Heart left ventricle (tissue), 16 donors: ENCODE data around the gene RHO. TPM values are rescaled to one million over a fixed set of nuclear protein-coding genes. Genes with fewer than 3 reads are reported as not detected.
A peak's percentile ranks its signal among the peaks of the same experiment; 100 is the strongest.

Experiments used
- ATAC-seq, 4 donors: fragments of 200-7000 bp; cut with Tn5 transposase; one replicate each; pipeline ENCODE4 v1.9.1; 2020 to 2022; ENCODE audit warnings: moderate library complexity in 4 of 4, mild to moderate bottlenecking in 3 of 4, moderate number of reproducible peaks in 1 of 4
- DNase-seq, 5 donors: peaks; one replicate each; pipeline ENCODE4 v3.0.0-alpha.2; 2020
- H3K27ac ChIP-seq, 12 donors: fragments of 200-600 bp; sonication (generic) in 4 of 12; one replicate each; pipeline versions ENCODE4 v1.5.0 to v1.8.0; 2016 to 2022; ENCODE audit warnings: mild to moderate bottlenecking in 2 of 12
- H3K27me3 ChIP-seq, 9 donors: fragments of 200-600 bp; sonication (generic) in 2 of 9; one replicate each; pipeline versions ENCODE4 v1.5.1 to v1.8.0; 2016 to 2022; ENCODE audit warnings: mild to moderate bottlenecking in 3 of 9
- H3K36me3 ChIP-seq, 9 donors: fragments of 200-600 bp; sonication (generic) in 2 of 9; one replicate each; pipeline versions ENCODE4 v1.5.0 to v1.8.0; 2018 to 2022; ENCODE audit warnings: mild to moderate bottlenecking in 2 of 9
- H3K4me1 ChIP-seq, 12 donors: fragments of 200-600 bp; sonication (generic) in 4 of 12; one replicate each; pipeline versions ENCODE4 v1.5.0 to v1.8.0; 2016 to 2022; ENCODE audit warnings: mild to moderate bottlenecking in 3 of 12
- H3K4me3 ChIP-seq, 12 donors: fragments of 200-600 bp; sonication (generic) in 4 of 12; one replicate each; pipeline versions ENCODE4 v1.5.0 to v1.8.0; 2017 to 2022; ENCODE audit warnings: mild to moderate bottlenecking in 9 of 12, moderate library complexity in 4 of 12
- H3K9me3 ChIP-seq, 12 donors: fragments of 200-600 bp; sonication (generic) in 4 of 12; one replicate each; pipeline versions ENCODE4 v1.5.0 to v1.8.0; 2016 to 2022; ENCODE audit warnings: mild to moderate bottlenecking in 1 of 12
- POLR2A ChIP-seq, 2 donors: fragments of 450-650 bp; IDR thresholded peaks; one replicate each; pipeline ENCODE4 v1.6.1; 2017; ENCODE audit warnings: antibody characterized with exemption in 2 of 2, mild to moderate bottlenecking in 2 of 2, moderate library complexity in 2 of 2
- WGBS, 4 donors: extraction: QIAGEN DNeasy Blood & Tissue Kit in 2 of 4; methylation state at CpG; one replicate each; pipeline versions ENCODE4 v1.1.5 to v1.1.7; 2013 to 2018; 5-methylcytosine and 5-hydroxymethylcytosine counted together
- intact Hi-C, 10 donors: fragments of 100-400 bp; cut with DNase I; formaldehyde crosslinking; loops; one replicate each; pipeline versions ENCODE4 v1.11.1 to v1.14.2; 2022
- polyA plus RNA-seq, 2 donors: library from polyadenylated mRNA; stranded (reverse); fragments of 200-250 nt; gene quantifications; one replicate each; pipeline ENCODE4 v1.2.3, GENCODE V29; 2013
- total RNA-seq, 9 donors: library from RNA; depleted of rRNA in 2 of 9; stranded (reverse); fragments of >200 nt in 2 of 9; fragmentation: NEBNext Ultra II Directional in 3 of 9; extraction: Animal tissue kit (Norgen Biotek cat#: 25700) in 3 of 9; gene quantifications; one replicate each; pipeline versions ENCODE4 v1.1.0 to v1.2.4, GENCODE V29; 2016 to 2023
- TF ChIP-seq, protein P1 (sequence below), 12 donors: fragments of 200-600 bp; sonication (generic) in 4 of 12; IDR thresholded peaks; one replicate each; pipeline versions ENCODE4 v1.5.0 to v1.8.0; 2018 to 2022; ENCODE audit warnings: antibody characterized with exemption in 12 of 12, mild to moderate bottlenecking in 5 of 12
- donor health status: ischemic (EF 13 %, LVEDD 7.1; RV severe dilation, severe dysfunction).
- donor health status: healthy with polysubstance abuse.
- donor health status: DM: no; HTN: yes; CAD: no.
- donor health status: DM: no; HTN: no; CAD: no.
- donor health status: ischemic (EF 25% LVEDD 6.9; RV normal size, moderate dysfunction).
- donor health status: ischemic (EF 25% LVEDD 5.7; RV mildly dilated, moderate dysfunction).
- donor health status: healthy.
- donor health status: DM: yes; HTN: yes; CAD: no.
- donor health status: ischemic (EF 35%, LVEDD 5.7; RV mildly dilated, moderate dysfunction).
- donor health status: nonischemic (EF 11% LVEDD 7.7; RV severe dilation, severe dysfunction).
- donor health status: DM: yes; HTN: yes; CAD: no.
- donor health status: PGD.
- donor health status: ischemic (EF 29% LVEDD 5.4; RV normal size, mild dysfunction).
- donor health status: nonischemic (EF 23%, LVEDD 6.1; RV moderate dilation, normal function).

The RHO gene
- total and polyA plus RNA-seq, 11 donors: 0.08 TPM; not detected in 10

DNA sequence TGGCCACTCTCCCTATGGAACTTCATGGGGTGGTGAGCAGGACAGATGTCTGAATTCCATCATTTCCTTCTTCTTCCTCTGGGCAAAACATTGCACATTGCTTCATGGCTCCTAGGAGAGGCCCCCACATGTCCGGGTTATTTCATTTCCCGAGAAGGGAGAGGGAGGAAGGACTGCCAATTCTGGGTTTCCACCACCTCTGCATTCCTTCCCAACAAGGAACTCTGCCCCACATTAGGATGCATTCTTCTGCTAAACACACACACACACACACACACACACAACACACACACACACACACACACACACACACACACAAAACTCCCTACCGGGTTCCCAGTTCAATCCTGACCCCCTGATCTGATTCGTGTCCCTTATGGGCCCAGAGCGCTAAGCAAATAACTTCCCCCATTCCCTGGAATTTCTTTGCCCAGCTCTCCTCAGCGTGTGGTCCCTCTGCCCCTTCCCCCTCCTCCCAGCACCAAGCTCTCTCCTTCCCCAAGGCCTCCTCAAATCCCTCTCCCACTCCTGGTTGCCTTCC lies 1.9 kb downstream of the RHO start:
- intact Hi-C loops: no loop called here
- H3K4me3 ChIP-seq: no peak overlapping the region
- no peaks in the 10 kb centered on the region for H3K9me3 ChIP-seq
- no peaks in the 10 kb centered on the region for H3K36me3 ChIP-seq
- DNase-seq (no peak), ATAC-seq (peak in 1 of 4 donors; percentile 10)
- 48 to 60% (median 56%) methylated on average over 6 of the region's 6 CpGs for WGBS, 4 donors
- TF ChIP-seq, protein P1, sequence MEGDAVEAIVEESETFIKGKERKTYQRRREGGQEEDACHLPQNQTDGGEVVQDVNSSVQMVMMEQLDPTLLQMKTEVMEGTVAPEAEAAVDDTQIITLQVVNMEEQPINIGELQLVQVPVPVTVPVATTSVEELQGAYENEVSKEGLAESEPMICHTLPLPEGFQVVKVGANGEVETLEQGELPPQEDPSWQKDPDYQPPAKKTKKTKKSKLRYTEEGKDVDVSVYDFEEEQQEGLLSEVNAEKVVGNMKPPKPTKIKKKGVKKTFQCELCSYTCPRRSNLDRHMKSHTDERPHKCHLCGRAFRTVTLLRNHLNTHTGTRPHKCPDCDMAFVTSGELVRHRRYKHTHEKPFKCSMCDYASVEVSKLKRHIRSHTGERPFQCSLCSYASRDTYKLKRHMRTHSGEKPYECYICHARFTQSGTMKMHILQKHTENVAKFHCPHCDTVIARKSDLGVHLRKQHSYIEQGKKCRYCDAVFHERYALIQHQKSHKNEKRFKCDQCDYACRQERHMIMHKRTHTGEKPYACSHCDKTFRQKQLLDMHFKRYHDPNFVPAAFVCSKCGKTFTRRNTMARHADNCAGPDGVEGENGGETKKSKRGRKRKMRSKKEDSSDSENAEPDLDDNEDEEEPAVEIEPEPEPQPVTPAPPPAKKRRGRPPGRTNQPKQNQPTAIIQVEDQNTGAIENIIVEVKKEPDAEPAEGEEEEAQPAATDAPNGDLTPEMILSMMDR (IDR thresholded peaks at IDR 0.05): no peak
- TF ChIP-seq POLR2A (IDR thresholded peaks at IDR 0.05): no peak
- no peaks in the 10 kb centered on the region for H3K27me3 ChIP-seq
- no peak overlapping the region for H3K27ac ChIP-seq
- peaks cover 0 to 22% (median 7%) of the 10 kb centered on the region in 12 donors for H3K4me1 ChIP-seq

DNA sequence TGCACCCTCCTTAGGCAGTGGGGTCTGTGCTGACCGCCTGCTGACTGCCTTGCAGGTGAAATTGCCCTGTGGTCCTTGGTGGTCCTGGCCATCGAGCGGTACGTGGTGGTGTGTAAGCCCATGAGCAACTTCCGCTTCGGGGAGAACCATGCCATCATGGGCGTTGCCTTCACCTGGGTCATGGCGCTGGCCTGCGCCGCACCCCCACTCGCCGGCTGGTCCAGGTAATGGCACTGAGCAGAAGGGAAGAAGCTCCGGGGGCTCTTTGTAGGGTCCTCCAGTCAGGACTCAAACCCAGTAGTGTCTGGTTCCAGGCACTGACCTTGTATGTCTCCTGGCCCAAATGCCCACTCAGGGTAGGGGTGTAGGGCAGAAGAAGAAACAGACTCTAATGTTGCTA lies 2.4 kb downstream of the RHO start:
- no peak for ATAC-seq
- no peaks in the 10 kb centered on the region for H3K27me3 ChIP-seq
- intact Hi-C loops: no loop called here
- DNase-seq: no peak
- TF ChIP-seq POLR2A (IDR thresholded peaks at IDR 0.05): no peak
- TF ChIP-seq, protein P1 (IDR thresholded peaks at IDR 0.05): no peak
- H3K9me3 ChIP-seq: no peaks in the 10 kb centered on the region
- H3K27ac ChIP-seq: no peak overlapping the region
- peaks cover 0 to 17% (median 7%) of the 10 kb centered on the region in 12 donors for H3K4me1 ChIP-seq
- 97 to 98% (median 97%) methylated on average over 13 of the region's 13 CpGs for WGBS, 4 donors
- H3K36me3 ChIP-seq: no peaks in the 10 kb centered on the region
- no peak overlapping the region for H3K4me3 ChIP-seq

DNA sequence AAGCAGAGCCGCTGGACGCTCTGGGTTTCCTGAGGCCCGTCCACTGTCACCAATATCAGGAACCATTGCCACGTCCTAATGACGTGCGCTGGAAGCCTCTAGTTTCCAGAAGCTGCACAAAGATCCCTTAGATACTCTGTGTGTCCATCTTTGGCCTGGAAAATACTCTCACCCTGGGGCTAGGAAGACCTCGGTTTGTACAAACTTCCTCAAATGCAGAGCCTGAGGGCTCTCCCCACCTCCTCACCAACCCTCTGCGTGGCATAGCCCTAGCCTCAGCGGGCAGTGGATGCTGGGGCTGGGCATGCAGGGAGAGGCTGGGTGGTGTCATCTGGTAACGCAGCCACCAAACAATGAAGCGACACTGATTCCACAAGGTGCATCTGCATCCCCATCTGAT lies 3.3 kb downstream of the RHO start:
- ATAC-seq (no peak), DNase-seq (no peak)
- no peaks in the 10 kb centered on the region for H3K27me3 ChIP-seq
- TF ChIP-seq, protein P1 (IDR thresholded peaks at IDR 0.05): no peak
- TF ChIP-seq POLR2A (IDR thresholded peaks at IDR 0.05): no peak
- H3K36me3 ChIP-seq: no peaks in the 10 kb centered on the region
- 89 to 95% (median 93%) methylated on average over 9 to 11 of the region's 11 CpGs for WGBS, 4 donors
- no peak overlapping the region for H3K27ac ChIP-seq
- H3K4me1 ChIP-seq: peaks cover 0 to 11% (median 7%) of the 10 kb centered on the region in 12 donors
- no peaks in the 10 kb centered on the region for H3K9me3 ChIP-seq
- H3K4me3 ChIP-seq: no peak overlapping the region
- intact Hi-C loops: no loop called here

DNA sequence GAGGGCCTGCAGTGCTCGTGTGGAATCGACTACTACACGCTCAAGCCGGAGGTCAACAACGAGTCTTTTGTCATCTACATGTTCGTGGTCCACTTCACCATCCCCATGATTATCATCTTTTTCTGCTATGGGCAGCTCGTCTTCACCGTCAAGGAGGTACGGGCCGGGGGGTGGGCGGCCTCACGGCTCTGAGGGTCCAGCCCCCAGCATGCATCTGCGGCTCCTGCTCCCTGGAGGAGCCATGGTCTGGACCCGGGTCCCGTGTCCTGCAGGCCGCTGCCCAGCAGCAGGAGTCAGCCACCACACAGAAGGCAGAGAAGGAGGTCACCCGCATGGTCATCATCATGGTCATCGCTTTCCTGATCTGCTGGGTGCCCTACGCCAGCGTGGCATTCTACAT lies 3.8 kb downstream of the RHO start:
- peaks cover 0 to 11% (median 7%) of the 10 kb centered on the region in 12 donors for H3K4me1 ChIP-seq
- no peak overlapping the region for H3K4me3 ChIP-seq
- no peaks in the 10 kb centered on the region for H3K27me3 ChIP-seq
- ATAC-seq (no peak), DNase-seq (peak in 1 of 5 donors; percentile 33)
- no peak overlapping the region for H3K27ac ChIP-seq
- no peaks in the 10 kb centered on the region for H3K36me3 ChIP-seq
- intact Hi-C loops: no loop called here
- H3K9me3 ChIP-seq: no peaks in the 10 kb centered on the region
- TF ChIP-seq, protein P1 (IDR thresholded peaks at IDR 0.05): no peak
- TF ChIP-seq POLR2A (IDR thresholded peaks at IDR 0.05): no peak
- WGBS, 4 donors: 96 to 98% (median 97%) methylated on average over 20 of the region's 20 CpGs
